OCI-LY1 (cell line): ENCODE data around the gene GPR183.

Experiments used
- H2AFZ ChIP-seq: fragments of 200-600 bp; sonication (generic), shearing (Covaris generic); 2 replicates; pipeline ENCODE4 v1.6.0; 2014; ENCODE audit warnings: antibody characterized with exemption, mild to moderate bottlenecking, low read length
- H3F3A ChIP-seq: fragments of 200-600 bp; sonication (generic), shearing (Covaris generic); 2 replicates; pipeline ENCODE4 v1.6.0; 2014; ENCODE audit warnings: mild to moderate bottlenecking, antibody characterized with exemption, low read length, moderate library complexity; ENCODE audit not compliant: insufficient read depth
- H3K27ac ChIP-seq: fragments of 200-600 bp; sonication (generic); 2 replicates; pipeline ENCODE4 v1.5.1; 2014; ENCODE audit warnings: low read length, mixed run types, mild to moderate bottlenecking, low read depth; ENCODE audit not compliant: poor library complexity, severe bottlenecking
- H3K27me3 ChIP-seq: fragments of 200-600 bp; sonication (generic); 2 replicates; pipeline ENCODE4 v1.6.0; 2014; ENCODE audit warnings: antibody characterized with exemption, mild to moderate bottlenecking, low read length, moderate library complexity; ENCODE audit not compliant: insufficient read depth
- H3K36me3 ChIP-seq: fragments of 200-600 bp; sonication (generic); 2 replicates; pipeline ENCODE4 v1.6.1; 2014; ENCODE audit warnings: mild to moderate bottlenecking, antibody characterized with exemption, low read length, moderate library complexity, mixed read lengths; ENCODE audit not compliant: insufficient read depth
- H3K4me1 ChIP-seq: fragments of 200-600 bp; sonication (generic); 2 replicates; pipeline ENCODE4 v1.5.1; 2014; ENCODE audit warnings: mild to moderate bottlenecking, low read length, moderate library complexity; ENCODE audit not compliant: insufficient read depth, severe bottlenecking
- H3K4me2 ChIP-seq: fragments of 200-600 bp; sonication (generic), shearing (Covaris generic); 2 replicates; pipeline ENCODE4 v1.6.1; 2014; ENCODE audit warnings: low read length
- H3K4me3 ChIP-seq: fragments of 200-600 bp; sonication (generic); 2 replicates; pipeline ENCODE4 v1.5.1; 2014; ENCODE audit warnings: low read length, low read depth, mild to moderate bottlenecking, mixed read lengths; ENCODE audit not compliant: poor library complexity, severe bottlenecking
- H3K79me2 ChIP-seq: fragments of 200-600 bp; shearing (Covaris generic); 2 replicates; pipeline ENCODE4 v1.6.1; 2016; ENCODE audit warnings: mixed run types, low read length, mixed read lengths; ENCODE audit not compliant: insufficient read depth
- H3K9ac ChIP-seq: fragments of 200-600 bp; sonication (generic), shearing (Covaris generic); 2 replicates; pipeline ENCODE4 v1.6.1; 2014; ENCODE audit warnings: mild to moderate bottlenecking, low read length, mixed read lengths
- H3K9me2 ChIP-seq: fragments of 200-600 bp; sonication (generic), shearing (Covaris generic); 2 replicates; pipeline ENCODE4 v1.6.1; 2014; ENCODE audit warnings: low read depth, mild to moderate bottlenecking, low read length, mixed read lengths
- H3K9me3 ChIP-seq: fragments of 200-600 bp; shearing (Covaris generic); 2 replicates; pipeline ENCODE4 v1.6.1; 2014; ENCODE audit warnings: low read length, mixed read lengths
- H4K20me1 ChIP-seq: fragments of 200-600 bp; sonication (generic), shearing (Covaris generic); 2 replicates; pipeline ENCODE4 v1.6.0; 2016; ENCODE audit warnings: mild to moderate bottlenecking, low read length; ENCODE audit not compliant: insufficient read depth
- CTCF ChIP-seq: fragments of 200-600 bp; sonication (generic), shearing (Covaris generic); IDR thresholded peaks from 2 replicates; pipeline ENCODE4 v1.5.1; 2017; ENCODE audit warnings: mild to moderate bottlenecking, antibody characterized with exemption, low read length, moderate library complexity, mixed read lengths
- EZH2 ChIP-seq: fragments of 200-600 bp; sonication (generic), shearing (Covaris generic); IDR thresholded peaks from 2 replicates; pipeline ENCODE4 v1.8.0; 2017; ENCODE audit warnings: borderline replicate concordance, mixed run types, mild to moderate bottlenecking, antibody characterized with exemption, low read length, moderate library complexity, mixed read lengths

GPR183 gene

DNA sequence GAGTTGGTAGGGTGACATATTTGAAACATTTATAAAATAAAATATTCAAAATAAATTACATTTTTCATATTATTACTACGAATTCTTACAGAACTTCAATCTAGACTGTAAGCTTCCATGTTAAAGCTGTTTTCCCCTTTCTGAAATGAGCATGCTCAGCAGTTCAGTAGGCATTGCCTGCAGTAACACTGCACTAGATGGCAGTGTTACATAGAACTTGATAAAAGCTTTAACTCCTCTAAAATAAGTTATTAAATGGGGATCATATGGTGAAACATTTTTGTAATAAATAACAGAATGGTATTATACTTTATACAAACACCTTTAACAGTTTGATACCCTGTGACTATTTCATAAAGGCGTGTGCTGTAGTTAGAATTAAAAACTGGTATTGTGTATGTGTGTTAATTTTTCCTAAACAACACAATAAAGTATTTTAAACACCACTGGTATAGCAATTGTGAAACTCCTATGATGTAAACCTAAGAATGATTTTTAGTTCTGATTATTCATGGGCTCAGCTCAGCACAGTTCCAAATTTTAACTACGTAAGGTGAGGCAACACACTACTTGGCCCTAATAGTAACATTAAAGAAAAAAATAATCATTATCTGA, 37.5 kb downstream of the GPR183 start:
- Histone ChIP-seq H3K27me3 (no peaks in the 10 kb centered on the region), H3K4me1 (peaks cover 23% of the 10 kb centered on the region), H3K4me3 (no peak overlapping the region), H3K9me2 (no peaks in the 10 kb centered on the region), H3F3A (peaks cover 4% of the 10 kb centered on the region; the same call in 1 of the 2 replicates), H3K27ac (peak overlapping the region; percentile 23), H3K9ac (peak overlapping the region; percentile 9; the same call in 1 of the 2 replicates), H3K36me3 (peaks cover 12% of the 10 kb centered on the region; the same call in 1 of the 2 replicates), H3K79me2 (no peaks in the 10 kb centered on the region), H2AFZ (no peak overlapping the region), H3K9me3 (no peaks in the 10 kb centered on the region), H3K4me2 (peak overlapping the region; percentile 23; the same call in 1 of the 2 replicates), H4K20me1 (no peaks in the 10 kb centered on the region)
- TF ChIP-seq EZH2 (no peak), CTCF (peak; percentile 98)

DNA sequence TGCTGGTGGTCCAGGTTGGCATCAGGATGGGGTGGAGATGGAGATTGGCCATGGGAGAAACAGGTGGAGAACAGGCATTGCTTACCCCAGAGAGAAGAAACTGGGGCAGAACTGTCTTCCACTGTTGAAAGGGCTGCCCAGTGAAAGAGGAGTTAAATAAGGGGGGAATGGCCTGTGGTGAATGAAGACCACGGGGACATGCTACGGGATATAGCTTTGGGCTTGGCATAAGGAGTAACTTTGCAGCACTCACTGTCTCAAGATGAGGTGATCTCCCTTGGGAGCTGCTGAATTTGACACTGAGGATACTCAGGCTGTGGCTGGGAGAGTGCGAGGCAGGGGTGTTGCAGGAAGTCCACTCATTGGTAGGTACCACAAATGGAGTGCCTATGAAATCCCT, 38.4 kb downstream of the GPR183 start:
- H3F3A ChIP-seq, result peaks cover 4% of the 10 kb centered on the region; the same call in 1 of the 2 replicates
- peaks cover 12% of the 10 kb centered on the region; the same call in 1 of the 2 replicates for H3K36me3 ChIP-seq
- H3K9me3 ChIP-seq, result no peaks in the 10 kb centered on the region
- no peaks in the 10 kb centered on the region for H3K79me2 ChIP-seq
- H3K9me2 ChIP-seq, result no peaks in the 10 kb centered on the region
- H4K20me1 ChIP-seq, result no peaks in the 10 kb centered on the region
- H3K4me2 ChIP-seq, result no peak overlapping the region
- H3K4me3 ChIP-seq, result no peak overlapping the region
- TF ChIP-seq CTCF (no peak), EZH2 (no peak)
- H3K9ac ChIP-seq, result no peak overlapping the region
- H3K27ac ChIP-seq, result no peak overlapping the region
- H3K4me1 ChIP-seq, result peaks cover 32% of the 10 kb centered on the region
- H2AFZ ChIP-seq, result no peak overlapping the region
- H3K27me3 ChIP-seq, result no peaks in the 10 kb centered on the region

- TF ChIP-seq CTCF, result no peak
- TF ChIP-seq EZH2, result no peak
- no peak overlapping the region for H3K27ac ChIP-seq
- H3K36me3 ChIP-seq, result peaks cover 12% of the 10 kb centered on the region; the same call in 1 of the 2 replicates
- H3K79me2 ChIP-seq, result no peaks in the 10 kb centered on the region
- no peak overlapping the region for H3K9ac ChIP-seq
- H3K4me2 ChIP-seq, result no peak overlapping the region
- H3F3A ChIP-seq, result peaks cover 4% of the 10 kb centered on the region; the same call in 1 of the 2 replicates
- H4K20me1 ChIP-seq, result no peaks in the 10 kb centered on the region
- H3K4me3 ChIP-seq, result no peak overlapping the region
- no peaks in the 10 kb centered on the region for H3K9me2 ChIP-seq
- H2AFZ ChIP-seq, result no peak overlapping the region
- no peaks in the 10 kb centered on the region for H3K9me3 ChIP-seq
- no peaks in the 10 kb centered on the region for H3K27me3 ChIP-seq
- H3K4me1 ChIP-seq, result peaks cover 39% of the 10 kb centered on the region
Measured at GRCh38 chr13:99267927-99268326, 39.3 kb downstream of the GPR183 start.
